ENCODE measurements around the gene CAPN14.

Gene CAPN14

GRCh38 chr2:31168291-31168690, 49.0 kb downstream of the CAPN14 start:
- no peaks in the 10 kb centered on the region for H3F3A ChIP-seq (ENCODE audit: insufficient read depth, low read length)
- H3K36me3 ChIP-seq (replicated peaks; ENCODE audit: insufficient read depth, low read length) = no peaks in the 10 kb centered on the region
- no peak overlapping the region for H3K27ac ChIP-seq (ENCODE audit: low read length)
- H3K9me3 ChIP-seq (replicated peaks; ENCODE audit: insufficient read depth, low read length) = no peaks in the 10 kb centered on the region
- H3K9ac ChIP-seq (ENCODE audit: low read length) = no peak overlapping the region
- no peak overlapping the region for H2AFZ ChIP-seq (ENCODE audit: low read length)
- H4K20me1 ChIP-seq (ENCODE audit: insufficient read depth, low read length) = no peaks in the 10 kb centered on the region
- H3K27me3 ChIP-seq (replicated peaks; ENCODE audit: insufficient read depth, low read length) = no peaks in the 10 kb centered on the region
- H3K79me2 ChIP-seq (ENCODE audit: low read length) = no peaks in the 10 kb centered on the region
- no peaks in the 10 kb centered on the region for H3K9me2 ChIP-seq (replicated peaks; ENCODE audit: insufficient read depth, low read length)
- H3K4me1 ChIP-seq (ENCODE audit: low read length) = 0 out of 2 replicates have a peak, but pooled peaks cover 3% of the 10 kb centered on the region
- H3K4me3 ChIP-seq (ENCODE audit: low read length) = no peak overlapping the region
- H3K4me2 ChIP-seq (ENCODE audit: low read depth, low read length) = no peak overlapping the region
- no peak for DNase-seq
- no peak for TF ChIP-seq EZH2 (optimal IDR thresholded peaks at IDR 0.05; ENCODE audit: low read depth, low read length)
- TF ChIP-seq EZH2phosphoT487 (IDR thresholded peaks at IDR 0.05; ENCODE audit: low read length) = no peak
- no peak for TF ChIP-seq CTCF (IDR thresholded peaks at IDR 0.05; ENCODE audit: low read length)

DNA sequence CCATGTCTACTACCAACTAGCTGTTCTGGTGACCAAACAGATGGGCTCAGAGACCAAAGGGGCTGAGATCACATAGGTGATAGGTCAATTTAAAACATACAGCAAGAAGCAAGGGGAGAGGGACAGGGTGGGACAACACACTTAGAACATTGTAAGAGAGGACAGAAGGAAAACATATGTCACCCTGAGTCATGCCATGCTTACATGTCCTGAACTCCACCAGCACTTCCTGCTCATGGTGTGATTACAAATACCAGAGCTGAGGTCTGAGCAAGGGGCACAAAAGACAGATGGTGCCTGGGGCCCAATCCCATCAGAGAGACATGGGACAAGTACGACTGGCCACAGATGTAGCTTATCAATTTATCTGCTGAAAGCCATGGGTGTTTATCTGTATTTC, 50.4 kb downstream of the CAPN14 start:
- DNase-seq = no peak
- no peak overlapping the region for H3K9ac ChIP-seq (ENCODE audit: low read length)
- no peak overlapping the region for H3K27ac ChIP-seq (ENCODE audit: low read length)
- TF ChIP-seq EZH2phosphoT487 (IDR thresholded peaks at IDR 0.05; ENCODE audit: low read length) (no peak), EZH2 (optimal IDR thresholded peaks at IDR 0.05; ENCODE audit: low read depth, low read length) (no peak), CTCF (IDR thresholded peaks at IDR 0.05; ENCODE audit: low read length) (no peak)
- H3K36me3 ChIP-seq (replicated peaks; ENCODE audit: insufficient read depth, low read length) = no peaks in the 10 kb centered on the region
- no peak overlapping the region for H3K4me2 ChIP-seq (ENCODE audit: low read depth, low read length)
- no peaks in the 10 kb centered on the region for H3K79me2 ChIP-seq (ENCODE audit: low read length)
- no peaks in the 10 kb centered on the region for H3K9me3 ChIP-seq (replicated peaks; ENCODE audit: insufficient read depth, low read length)
- H2AFZ ChIP-seq (ENCODE audit: low read length) = no peak overlapping the region
- H4K20me1 ChIP-seq (ENCODE audit: insufficient read depth, low read length) = no peaks in the 10 kb centered on the region
- no peaks in the 10 kb centered on the region for H3K27me3 ChIP-seq (replicated peaks; ENCODE audit: insufficient read depth, low read length)
- no peaks in the 10 kb centered on the region for H3K9me2 ChIP-seq (replicated peaks; ENCODE audit: insufficient read depth, low read length)
- no peak overlapping the region for H3K4me3 ChIP-seq (ENCODE audit: low read length)
- no peaks in the 10 kb centered on the region for H3F3A ChIP-seq (ENCODE audit: insufficient read depth, low read length)
- 0 out of 2 replicates have a peak, but pooled peaks cover 3% of the 10 kb centered on the region for H3K4me1 ChIP-seq (ENCODE audit: low read length)

- H4K20me1 ChIP-seq (ENCODE audit: insufficient read depth, low read length) = no peaks in the 10 kb centered on the region
- no peak for TF ChIP-seq CTCF (IDR thresholded peaks at IDR 0.05; ENCODE audit: low read length)
- TF ChIP-seq EZH2phosphoT487 (IDR thresholded peaks at IDR 0.05; ENCODE audit: low read length) = no peak
- no peak for TF ChIP-seq EZH2 (optimal IDR thresholded peaks at IDR 0.05; ENCODE audit: low read depth, low read length)
- no peak overlapping the region for H3K4me2 ChIP-seq (ENCODE audit: low read depth, low read length)
- no peaks in the 10 kb centered on the region for H3F3A ChIP-seq (ENCODE audit: insufficient read depth, low read length)
- H3K36me3 ChIP-seq (replicated peaks; ENCODE audit: insufficient read depth, low read length) = no peaks in the 10 kb centered on the region
- H3K4me1 ChIP-seq (ENCODE audit: low read length) = no peaks in the 10 kb centered on the region
- no peak overlapping the region for H3K27ac ChIP-seq (ENCODE audit: low read length)
- no peak overlapping the region for H3K4me3 ChIP-seq (ENCODE audit: low read length)
- H3K9ac ChIP-seq (ENCODE audit: low read length) = no peak overlapping the region
- H3K27me3 ChIP-seq (replicated peaks; ENCODE audit: insufficient read depth, low read length) = no peaks in the 10 kb centered on the region
- H2AFZ ChIP-seq (ENCODE audit: low read length) = no peak overlapping the region
- no peaks in the 10 kb centered on the region for H3K79me2 ChIP-seq (ENCODE audit: low read length)
- H3K9me3 ChIP-seq (replicated peaks; ENCODE audit: insufficient read depth, low read length) = no peaks in the 10 kb centered on the region
- no peak for DNase-seq
- no peaks in the 10 kb centered on the region for H3K9me2 ChIP-seq (replicated peaks; ENCODE audit: insufficient read depth, low read length)
Observed at GRCh38 chr2:31163011-31163539, 54.2 kb downstream of the CAPN14 start.

Measured in MM.1S (cell line).